Neural progenitor cell (in vitro differentiated cells): ENCODE data around the gene KRT80. TPM values are rescaled to one million over a fixed set of nuclear protein-coding genes. Genes with fewer than 3 reads are reported as not detected.
A peak's percentile ranks its signal among the peaks of the same experiment; 100 is the strongest.

ENCODE experiments used
- DNase-seq: peaks from one replicate; pipeline ENCODE4 v3.0.0-alpha.2; 2016; ENCODE audit warnings: low spot score
- H2AFZ ChIP-seq: fragments of 200-600 bp; sonication (generic); replicated peaks from 2 replicates; pipeline ENCODE4 v1.6.1; 2016; ENCODE audit warnings: antibody characterized with exemption
- H3F3A ChIP-seq: fragments of 200-600 bp; sonication (generic); 2 replicates; pipeline ENCODE4 v1.6.1; 2016; ENCODE audit warnings: antibody characterized with exemption, low read depth
- H3K27ac ChIP-seq: fragments of 200-600 bp; sonication (generic); 2 replicates; pipeline ENCODE4 v1.5.1; 2016; ENCODE audit warnings: mild to moderate bottlenecking
- H3K27me3 ChIP-seq: fragments of 200-600 bp; sonication (generic); 2 replicates; pipeline ENCODE4 v1.6.1; 2016; ENCODE audit warnings: mild to moderate bottlenecking, moderate library complexity
- H3K36me3 ChIP-seq: fragments of 200-600 bp; sonication (generic); 2 replicates; pipeline ENCODE4 v1.5.1; 2016
- H3K4me1 ChIP-seq: fragments of 200-600 bp; sonication (generic); 2 replicates; pipeline ENCODE4 v1.6.1; 2016; ENCODE audit warnings: mixed run types
- H3K4me2 ChIP-seq: fragments of 200-600 bp; sonication (generic); 2 replicates; pipeline ENCODE4 v1.6.1; 2016
- H3K4me3 ChIP-seq: fragments of 200-600 bp; sonication (generic); 2 replicates; pipeline ENCODE4 v1.5.1; 2016
- H3K79me2 ChIP-seq: fragments of 200-600 bp; sonication (generic); 2 replicates; pipeline ENCODE4 v1.6.1; 2016; ENCODE audit warnings: low read depth
- H3K9ac ChIP-seq: fragments of 200-600 bp; sonication (generic); 2 replicates; pipeline ENCODE4 v1.6.1; 2016
- H3K9me3 ChIP-seq: fragments of 200-600 bp; sonication (generic); 2 replicates; pipeline ENCODE4 v1.5.1; 2016; ENCODE audit warnings: low read depth
- H4K20me1 ChIP-seq: fragments of 200-600 bp; sonication (generic); 2 replicates; pipeline ENCODE4 v1.6.1; 2016; ENCODE audit warnings: low read depth
- H3K27ac Mint-ChIP-seq: 3 replicates; pipeline ENCODE4 v1.8.0; 2021; ENCODE audit warnings: mixed read lengths
- H3K27me3 Mint-ChIP-seq: 2 replicates; pipeline ENCODE4 v1.8.0; 2022; ENCODE audit warnings: low read depth, mild to moderate bottlenecking, inconsistent platforms, moderate library complexity, mixed read lengths; ENCODE audit not compliant: insufficient read depth
- H3K36me3 Mint-ChIP-seq: 3 replicates; pipeline ENCODE4 v1.8.0; 2021; ENCODE audit warnings: mixed read lengths
- H3K4me1 Mint-ChIP-seq: 3 replicates; pipeline ENCODE4 v1.8.0; 2021; ENCODE audit warnings: mixed read lengths
- H3K4me3 Mint-ChIP-seq: 3 replicates; pipeline ENCODE4 v1.8.0; 2021; ENCODE audit warnings: mild to moderate bottlenecking, moderate library complexity, mixed read lengths
- H3K9me3 Mint-ChIP-seq: 3 replicates; pipeline ENCODE4 v1.8.0; 2020; ENCODE audit warnings: mixed read lengths
- EZH2 ChIP-seq: fragments of 200-600 bp; sonication (generic); IDR thresholded peaks from 2 replicates; pipeline ENCODE4 v1.6.1; 2017; ENCODE audit warnings: antibody characterized with exemption, mild to moderate bottlenecking, moderate library complexity
- EZH2phosphoT487 ChIP-seq: fragments of 200-600 bp; sonication (generic); IDR thresholded peaks from 2 replicates; pipeline ENCODE4 v1.6.1; 2017; ENCODE audit warnings: antibody characterized with exemption
- total RNA-seq: library from RNA; depleted of rRNA; stranded (reverse); fragments of >200 nt; gene quantifications from 2 replicates; pipeline ENCODE4 v1.2.3, GENCODE V29; 2015; ENCODE audit warnings: low replicate concordance
- TF ChIP-seq, protein P1 (sequence below): fragments of 200-600 bp; sonication (generic); IDR thresholded peaks from 2 replicates; pipeline ENCODE4 v1.5.1; 2017; ENCODE audit warnings: antibody characterized with exemption, mild to moderate bottlenecking

KRT80 gene
- total RNA-seq, 1 donor from 2014 or later: not detected

DNA sequence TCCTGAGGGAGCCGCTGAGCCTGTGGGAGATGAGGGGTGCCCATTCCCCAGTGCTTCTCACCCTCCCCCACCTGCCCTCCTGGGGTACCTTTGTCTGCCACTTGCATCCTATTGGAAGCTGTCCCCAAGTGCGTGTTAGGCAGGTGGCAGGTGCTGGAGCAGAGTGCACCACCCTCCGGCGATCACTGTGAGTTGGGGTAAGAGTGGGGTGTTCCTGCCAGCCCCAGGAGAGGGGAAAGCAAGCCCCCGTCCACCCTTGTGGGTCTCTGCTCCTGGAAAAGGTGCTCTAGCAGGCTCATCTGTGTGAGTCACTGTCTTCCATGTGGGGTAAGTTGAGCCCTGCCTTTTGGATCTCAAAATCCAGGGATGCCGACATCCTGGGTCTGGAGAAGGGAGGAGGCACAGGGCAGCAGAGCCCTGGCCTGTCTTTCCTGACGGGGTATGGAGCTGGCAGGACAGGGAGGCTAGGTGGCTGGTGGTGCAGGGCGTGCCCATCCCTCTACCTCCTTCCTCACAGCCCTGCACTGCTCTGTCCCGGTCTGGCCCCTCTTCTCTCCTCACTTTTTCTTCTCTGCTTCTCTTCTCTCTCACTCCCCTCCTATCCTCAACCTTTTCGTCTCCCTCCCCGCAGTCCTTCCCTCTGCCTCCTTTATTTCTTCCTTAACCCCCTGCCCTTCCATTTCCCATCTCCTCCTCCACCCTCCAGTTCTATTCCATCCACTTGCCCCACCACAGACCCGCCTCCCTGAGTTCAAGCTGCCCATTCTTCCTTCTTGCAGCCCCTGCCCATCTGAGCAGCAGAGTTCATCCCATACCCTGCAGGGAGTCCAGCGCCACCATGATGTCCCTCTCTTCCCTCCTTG lies 21.1 kb upstream of the KRT80 start:
- Mint-ChIP-seq H3K4me1 (peaks cover 15% of the 10 kb centered on the region), H3K36me3 (no peaks in the 10 kb centered on the region), H3K9me3 (no peaks in the 10 kb centered on the region), H3K27me3 (peaks cover 9% of the 10 kb centered on the region), H3K27ac (no peak overlapping the region), H3K4me3 (no peak overlapping the region)
- H3K36me3 ChIP-seq: no peaks in the 10 kb centered on the region
- H4K20me1 ChIP-seq: no peaks in the 10 kb centered on the region
- H3K4me3 ChIP-seq: no peak overlapping the region
- no peak for TF ChIP-seq EZH2phosphoT487
- no peak for TF ChIP-seq EZH2
- TF ChIP-seq, protein P1, sequence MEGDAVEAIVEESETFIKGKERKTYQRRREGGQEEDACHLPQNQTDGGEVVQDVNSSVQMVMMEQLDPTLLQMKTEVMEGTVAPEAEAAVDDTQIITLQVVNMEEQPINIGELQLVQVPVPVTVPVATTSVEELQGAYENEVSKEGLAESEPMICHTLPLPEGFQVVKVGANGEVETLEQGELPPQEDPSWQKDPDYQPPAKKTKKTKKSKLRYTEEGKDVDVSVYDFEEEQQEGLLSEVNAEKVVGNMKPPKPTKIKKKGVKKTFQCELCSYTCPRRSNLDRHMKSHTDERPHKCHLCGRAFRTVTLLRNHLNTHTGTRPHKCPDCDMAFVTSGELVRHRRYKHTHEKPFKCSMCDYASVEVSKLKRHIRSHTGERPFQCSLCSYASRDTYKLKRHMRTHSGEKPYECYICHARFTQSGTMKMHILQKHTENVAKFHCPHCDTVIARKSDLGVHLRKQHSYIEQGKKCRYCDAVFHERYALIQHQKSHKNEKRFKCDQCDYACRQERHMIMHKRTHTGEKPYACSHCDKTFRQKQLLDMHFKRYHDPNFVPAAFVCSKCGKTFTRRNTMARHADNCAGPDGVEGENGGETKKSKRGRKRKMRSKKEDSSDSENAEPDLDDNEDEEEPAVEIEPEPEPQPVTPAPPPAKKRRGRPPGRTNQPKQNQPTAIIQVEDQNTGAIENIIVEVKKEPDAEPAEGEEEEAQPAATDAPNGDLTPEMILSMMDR: no peak
- no peak overlapping the region for H3K9ac ChIP-seq
- H3K4me2 ChIP-seq: no peak overlapping the region
- no peaks in the 10 kb centered on the region for H3K79me2 ChIP-seq
- no peaks in the 10 kb centered on the region for H3F3A ChIP-seq
- H3K27ac ChIP-seq: no peak overlapping the region
- H3K4me1 ChIP-seq: no peaks in the 10 kb centered on the region
- H3K9me3 ChIP-seq: no peaks in the 10 kb centered on the region
- no peaks in the 10 kb centered on the region for H3K27me3 ChIP-seq
- no peak for DNase-seq
- H2AFZ ChIP-seq: no peak overlapping the region

DNA sequence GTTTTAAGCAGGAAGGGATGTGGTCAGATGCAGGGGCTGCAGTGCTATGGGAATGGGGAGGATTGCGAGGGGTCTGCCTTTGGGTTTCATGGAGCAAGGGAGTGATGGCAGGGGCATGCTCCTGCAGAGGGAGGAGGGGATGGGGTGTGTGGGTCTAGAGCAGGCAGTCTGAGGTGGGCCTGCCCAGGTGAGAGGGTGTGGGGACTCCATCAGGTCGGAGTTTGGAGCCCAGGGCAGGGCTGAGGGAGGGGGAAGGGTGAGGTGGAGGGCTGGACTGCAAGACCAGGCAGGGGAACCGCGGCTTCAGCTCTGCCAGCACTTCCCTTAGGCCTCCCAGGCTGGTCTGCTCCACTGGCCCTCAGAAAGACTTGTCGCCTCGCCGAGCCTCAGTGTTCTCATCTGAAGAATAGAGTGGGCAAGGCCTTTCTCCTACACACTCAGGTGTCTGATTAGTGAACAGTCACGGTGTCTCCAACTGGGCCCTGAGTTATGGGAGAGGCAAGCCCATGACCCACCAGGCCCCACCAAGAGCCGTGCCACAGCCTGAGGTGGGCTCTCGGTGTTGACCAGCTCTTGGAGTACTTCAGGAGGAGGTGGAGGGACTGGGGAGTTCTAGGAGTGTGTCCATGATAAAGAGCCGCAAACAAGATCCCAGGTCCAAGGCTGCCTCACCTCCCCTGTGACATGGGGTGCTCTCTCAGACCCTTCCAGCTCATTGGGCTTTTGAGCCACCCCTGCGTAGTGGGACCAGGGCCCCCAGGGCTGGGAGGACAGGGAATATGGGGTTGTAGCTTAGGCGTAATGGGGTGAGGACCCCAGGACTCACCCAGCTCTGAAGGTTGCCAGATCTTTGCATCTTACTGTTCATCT lies 20.1 kb upstream of the KRT80 start:
- no peak overlapping the region for H2AFZ ChIP-seq
- no peak overlapping the region for H3K27ac ChIP-seq
- H3K27ac Mint-ChIP-seq: peak overlapping the region; percentile 11
- no peaks in the 10 kb centered on the region for H3F3A ChIP-seq
- H3K4me2 ChIP-seq: no peak overlapping the region
- H3K9me3 ChIP-seq: no peaks in the 10 kb centered on the region
- H3K4me3 Mint-ChIP-seq: no peak overlapping the region
- TF ChIP-seq EZH2 (no peak), EZH2phosphoT487 (no peak)
- TF ChIP-seq, protein P1: no peak
- no peaks in the 10 kb centered on the region for H3K79me2 ChIP-seq
- H4K20me1 ChIP-seq: no peaks in the 10 kb centered on the region
- H3K27me3 ChIP-seq: no peaks in the 10 kb centered on the region
- peaks cover 21% of the 10 kb centered on the region for H3K4me1 Mint-ChIP-seq
- no peak for DNase-seq
- H3K36me3 Mint-ChIP-seq: no peaks in the 10 kb centered on the region
- H3K27me3 Mint-ChIP-seq: peaks cover 9% of the 10 kb centered on the region
- no peak overlapping the region for H3K4me3 ChIP-seq
- no peak overlapping the region for H3K9ac ChIP-seq
- no peaks in the 10 kb centered on the region for H3K4me1 ChIP-seq
- no peaks in the 10 kb centered on the region for H3K9me3 Mint-ChIP-seq
- H3K36me3 ChIP-seq: no peaks in the 10 kb centered on the region

DNA sequence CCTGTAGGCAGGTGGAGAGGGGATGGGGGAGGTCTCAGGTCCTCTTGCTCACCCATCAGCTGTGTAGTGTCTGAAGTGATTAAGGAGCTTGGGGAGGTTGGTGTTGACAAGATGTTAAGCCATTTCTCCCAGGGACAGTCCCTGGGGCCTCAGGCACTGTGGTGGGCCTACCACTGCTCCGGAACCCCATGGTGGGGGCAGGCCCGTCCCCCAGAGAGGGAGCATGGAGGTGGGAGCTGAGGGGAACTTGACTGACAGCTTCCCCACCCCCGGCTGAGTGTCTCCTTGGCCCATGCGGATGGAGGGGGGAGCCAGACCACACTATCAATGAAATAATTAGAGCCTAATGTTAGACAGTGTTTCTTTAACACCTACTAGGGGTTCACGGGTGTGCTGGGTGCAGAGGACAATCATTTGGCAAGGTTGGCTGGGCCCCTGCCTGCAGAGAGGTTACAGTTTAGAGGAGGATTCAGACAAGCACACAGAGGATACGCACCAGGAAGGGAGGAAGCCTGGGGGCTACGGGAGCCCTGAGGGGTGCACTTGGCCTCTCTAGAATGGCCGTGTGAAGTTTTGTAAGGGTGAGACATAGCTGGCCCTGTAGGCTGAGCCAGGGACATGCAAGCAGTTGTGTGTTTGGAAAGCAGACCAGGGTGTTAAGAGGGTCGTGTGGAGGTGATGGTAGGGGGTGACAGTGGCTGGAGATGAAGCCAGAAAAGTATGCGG lies 19.3 kb upstream of the KRT80 start:
- Histone ChIP-seq H3K27ac (no peak overlapping the region), H3F3A (no peaks in the 10 kb centered on the region), H3K79me2 (no peaks in the 10 kb centered on the region), H3K4me2 (no peak overlapping the region), H3K36me3 (no peaks in the 10 kb centered on the region), H2AFZ (no peak overlapping the region), H3K27me3 (no peaks in the 10 kb centered on the region), H3K4me3 (no peak overlapping the region), H3K4me1 (no peaks in the 10 kb centered on the region), H4K20me1 (no peaks in the 10 kb centered on the region), H3K9me3 (no peaks in the 10 kb centered on the region), H3K9ac (no peak overlapping the region)
- peak overlapping the region; percentile 11 for H3K27ac Mint-ChIP-seq
- peaks cover 22% of the 10 kb centered on the region for H3K4me1 Mint-ChIP-seq
- no peaks in the 10 kb centered on the region for H3K36me3 Mint-ChIP-seq
- DNase-seq: no peak
- TF ChIP-seq EZH2: no peak
- TF ChIP-seq, protein P1: no peak
- no peak for TF ChIP-seq EZH2phosphoT487
- H3K27me3 Mint-ChIP-seq: peaks cover 11% of the 10 kb centered on the region
- no peak overlapping the region for H3K4me3 Mint-ChIP-seq
- H3K9me3 Mint-ChIP-seq: no peaks in the 10 kb centered on the region
